Endodermal cell (in vitro differentiated cells): ENCODE results near the gene PCBD1. TPM values are rescaled to one million over a fixed set of nuclear protein-coding genes. Genes with fewer than 3 reads are reported as not detected.

ENCODE experiments used
- DNase-seq: peaks from one replicate; pipeline ENCODE4 v3.0.0-alpha.2; 2017
- H3K27ac ChIP-seq: 2 replicates; pipeline ENCODE4 v1.5.1; 2013; ENCODE audit warnings: mild to moderate bottlenecking, low read depth, low read length, moderate library complexity
- H3K27me3 ChIP-seq: 2 replicates; pipeline ENCODE4 v1.6.1; 2013; ENCODE audit warnings: mild to moderate bottlenecking, low read length, moderate library complexity; ENCODE audit not compliant: insufficient read depth, control insufficient read depth, poor library complexity, severe bottlenecking
- H3K36me3 ChIP-seq: 2 replicates; pipeline ENCODE4 v1.7.0; 2013; ENCODE audit warnings: mild to moderate bottlenecking, low read length, moderate library complexity; ENCODE audit not compliant: control insufficient read depth, insufficient read depth
- H3K4me1 ChIP-seq: one replicate; pipeline ENCODE4 v1.7.0; 2013; ENCODE audit warnings: low read length; ENCODE audit not compliant: control insufficient read depth, insufficient read depth
- H3K4me3 ChIP-seq: 2 replicates; pipeline ENCODE4 v1.5.1; 2013; ENCODE audit warnings: mild to moderate bottlenecking, low read length, moderate library complexity
- H3K9ac ChIP-seq: 2 replicates; pipeline ENCODE4 v1.6.1; 2013; ENCODE audit warnings: mild to moderate bottlenecking, low read length, moderate library complexity; ENCODE audit not compliant: poor library complexity, severe bottlenecking; ENCODE audit errors: extremely low read depth
- H3K9me3 ChIP-seq: 2 replicates; pipeline ENCODE4 v1.6.1; 2013; ENCODE audit warnings: mild to moderate bottlenecking, low read length, moderate library complexity; ENCODE audit not compliant: control insufficient read depth
- H3K27ac Mint-ChIP-seq: 2 replicates; pipeline ENCODE4 v1.8.0; 2020; ENCODE audit warnings: mixed read lengths
- H3K27me3 Mint-ChIP-seq: 2 replicates; pipeline ENCODE4 v1.8.0; 2021; ENCODE audit warnings: mild to moderate bottlenecking, mixed read lengths; ENCODE audit not compliant: insufficient read depth
- H3K36me3 Mint-ChIP-seq: 2 replicates; pipeline ENCODE4 v1.8.0; 2020; ENCODE audit warnings: low read depth, mixed read lengths
- H3K4me1 Mint-ChIP-seq: 2 replicates; pipeline ENCODE4 v1.8.0; 2020; ENCODE audit warnings: mixed read lengths
- H3K4me3 Mint-ChIP-seq: 2 replicates; pipeline ENCODE4 v1.8.0; 2020; ENCODE audit warnings: mild to moderate bottlenecking, moderate library complexity, mixed read lengths
- H3K9me3 Mint-ChIP-seq: 2 replicates; pipeline ENCODE4 v1.8.0; 2020; ENCODE audit warnings: mild to moderate bottlenecking, mixed read lengths
- WGBS, 2 experiments: methylation state at CpG; one replicate each; pipeline versions ENCODE4 v1.1.5 to v1.1.7; 2013; ENCODE audit warnings: missing lambda C conversion rate in 2 of 2, mixed read lengths in 1 of 2; ENCODE audit not compliant: insufficient coverage in 1 of 2, insufficient read length in 1 of 2; 5-methylcytosine and 5-hydroxymethylcytosine counted together
- total RNA-seq, 2 donors: library from RNA; stranded (reverse); fragmentation: NEBNext Ultra II Directional in 1 of 2; extraction: Animal tissue kit (Norgen Biotek cat#: 25700) in 1 of 2; gene quantifications; 2 replicates in 1 of 2; 3 replicates in 1 of 2; pipeline ENCODE4 v1.2.1, GENCODE V29; 2021
- TF ChIP-seq, protein P1 (sequence below): fragments of 200-600 bp; sonication (generic); conservative IDR thresholded peaks from 2 replicates; pipeline ENCODE4 v1.5.0; 2021; ENCODE audit warnings: antibody characterized with exemption, mild to moderate bottlenecking

Gene PCBD1
- total RNA-seq, 2 donors from 2014 or later: 168 to 183 TPM

DNA sequence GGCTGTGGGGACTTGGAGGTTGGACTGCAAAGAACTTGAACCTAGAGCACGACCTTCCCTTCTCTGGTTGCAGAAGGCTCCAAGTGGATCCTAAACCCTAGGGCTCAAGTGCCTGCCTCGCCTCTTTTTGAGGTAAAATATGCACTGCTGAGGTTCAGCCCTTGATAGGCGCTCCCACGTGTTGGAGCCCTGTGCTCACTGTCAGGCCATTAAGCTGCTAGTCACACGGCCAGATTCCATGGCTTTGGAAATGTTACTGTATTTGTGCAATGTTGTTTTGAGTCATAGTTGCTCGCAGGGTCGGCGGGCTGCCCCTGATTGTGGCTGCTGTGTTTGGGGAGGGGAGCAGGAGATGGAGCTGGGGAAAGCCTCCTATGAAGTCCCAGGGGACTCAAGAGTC lies 39.8 kb upstream of the PCBD1 start:
- Mint-ChIP-seq H3K9me3 (no peaks in the 10 kb centered on the region), H3K4me1 (peaks cover 21% of the 10 kb centered on the region), H3K27ac (no peak overlapping the region), H3K36me3 (no peaks in the 10 kb centered on the region), H3K27me3 (peaks cover 5% of the 10 kb centered on the region), H3K4me3 (no peak overlapping the region)
- no peak overlapping the region for H3K27ac ChIP-seq
- H3K9ac ChIP-seq: no peak overlapping the region
- H3K36me3 ChIP-seq: no peaks in the 10 kb centered on the region
- no peak overlapping the region for H3K4me3 ChIP-seq
- no peaks in the 10 kb centered on the region for H3K9me3 ChIP-seq
- TF ChIP-seq, protein P1, sequence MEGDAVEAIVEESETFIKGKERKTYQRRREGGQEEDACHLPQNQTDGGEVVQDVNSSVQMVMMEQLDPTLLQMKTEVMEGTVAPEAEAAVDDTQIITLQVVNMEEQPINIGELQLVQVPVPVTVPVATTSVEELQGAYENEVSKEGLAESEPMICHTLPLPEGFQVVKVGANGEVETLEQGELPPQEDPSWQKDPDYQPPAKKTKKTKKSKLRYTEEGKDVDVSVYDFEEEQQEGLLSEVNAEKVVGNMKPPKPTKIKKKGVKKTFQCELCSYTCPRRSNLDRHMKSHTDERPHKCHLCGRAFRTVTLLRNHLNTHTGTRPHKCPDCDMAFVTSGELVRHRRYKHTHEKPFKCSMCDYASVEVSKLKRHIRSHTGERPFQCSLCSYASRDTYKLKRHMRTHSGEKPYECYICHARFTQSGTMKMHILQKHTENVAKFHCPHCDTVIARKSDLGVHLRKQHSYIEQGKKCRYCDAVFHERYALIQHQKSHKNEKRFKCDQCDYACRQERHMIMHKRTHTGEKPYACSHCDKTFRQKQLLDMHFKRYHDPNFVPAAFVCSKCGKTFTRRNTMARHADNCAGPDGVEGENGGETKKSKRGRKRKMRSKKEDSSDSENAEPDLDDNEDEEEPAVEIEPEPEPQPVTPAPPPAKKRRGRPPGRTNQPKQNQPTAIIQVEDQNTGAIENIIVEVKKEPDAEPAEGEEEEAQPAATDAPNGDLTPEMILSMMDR: no peak
- peaks cover 11% of the 10 kb centered on the region for H3K4me1 ChIP-seq
- WGBS, 2 experiments: 85 to 87% methylated on average over 6 to 8 of the region's 8 CpGs
- DNase-seq: no peak
- H3K27me3 ChIP-seq: no peaks in the 10 kb centered on the region

DNA sequence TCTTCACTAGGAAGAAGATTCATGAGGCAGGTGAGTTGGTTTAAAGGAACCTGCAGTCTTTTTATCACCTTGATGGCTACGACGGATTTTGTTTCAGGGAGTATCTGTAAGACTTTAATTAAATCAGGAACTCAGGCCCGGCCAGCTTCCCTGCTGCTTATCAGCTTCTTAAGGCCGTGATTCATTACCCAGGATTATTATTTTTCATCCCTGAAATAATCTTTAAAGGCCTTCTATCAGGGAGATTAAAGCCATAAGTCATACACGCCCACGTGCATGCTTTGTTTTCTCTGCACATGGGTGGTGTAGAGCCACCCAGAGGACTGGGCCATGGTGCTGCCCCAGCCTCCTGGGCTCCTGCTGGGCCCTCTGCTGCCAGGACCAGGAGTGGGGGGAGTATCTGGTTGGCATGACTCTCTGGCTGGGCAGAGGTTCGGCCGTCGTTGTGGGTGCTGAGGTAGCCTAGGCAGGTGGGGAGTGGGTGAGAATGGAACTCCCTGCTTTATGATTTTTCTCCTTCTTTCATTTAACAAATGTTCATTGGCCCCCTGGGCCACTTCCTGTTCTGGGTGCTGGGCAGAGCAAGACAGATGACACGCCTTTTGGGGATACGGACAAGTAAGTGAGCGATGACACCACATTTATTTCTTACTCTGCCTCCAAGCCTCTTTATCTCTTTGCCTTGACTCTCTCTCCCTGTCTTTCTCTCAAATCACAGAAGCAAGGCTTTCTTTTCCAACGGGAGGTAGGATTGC lies 39.0 kb upstream of the PCBD1 start:
- H3K36me3 Mint-ChIP-seq: no peaks in the 10 kb centered on the region
- Histone ChIP-seq H3K4me3 (no peak overlapping the region), H3K36me3 (no peaks in the 10 kb centered on the region), H3K27me3 (no peaks in the 10 kb centered on the region), H3K9ac (no peak overlapping the region), H3K27ac (no peak overlapping the region), H3K9me3 (no peaks in the 10 kb centered on the region), H3K4me1 (peaks cover 11% of the 10 kb centered on the region)
- no peak overlapping the region for H3K27ac Mint-ChIP-seq
- TF ChIP-seq, protein P1: no peak
- DNase-seq: no peak
- H3K27me3 Mint-ChIP-seq: peaks cover 5% of the 10 kb centered on the region
- no peak overlapping the region for H3K4me3 Mint-ChIP-seq
- WGBS, 2 experiments: 74 to 80% methylated on average over 8 to 13 of the region's 13 CpGs
- H3K9me3 Mint-ChIP-seq: no peaks in the 10 kb centered on the region
- peaks cover 21% of the 10 kb centered on the region for H3K4me1 Mint-ChIP-seq

DNA sequence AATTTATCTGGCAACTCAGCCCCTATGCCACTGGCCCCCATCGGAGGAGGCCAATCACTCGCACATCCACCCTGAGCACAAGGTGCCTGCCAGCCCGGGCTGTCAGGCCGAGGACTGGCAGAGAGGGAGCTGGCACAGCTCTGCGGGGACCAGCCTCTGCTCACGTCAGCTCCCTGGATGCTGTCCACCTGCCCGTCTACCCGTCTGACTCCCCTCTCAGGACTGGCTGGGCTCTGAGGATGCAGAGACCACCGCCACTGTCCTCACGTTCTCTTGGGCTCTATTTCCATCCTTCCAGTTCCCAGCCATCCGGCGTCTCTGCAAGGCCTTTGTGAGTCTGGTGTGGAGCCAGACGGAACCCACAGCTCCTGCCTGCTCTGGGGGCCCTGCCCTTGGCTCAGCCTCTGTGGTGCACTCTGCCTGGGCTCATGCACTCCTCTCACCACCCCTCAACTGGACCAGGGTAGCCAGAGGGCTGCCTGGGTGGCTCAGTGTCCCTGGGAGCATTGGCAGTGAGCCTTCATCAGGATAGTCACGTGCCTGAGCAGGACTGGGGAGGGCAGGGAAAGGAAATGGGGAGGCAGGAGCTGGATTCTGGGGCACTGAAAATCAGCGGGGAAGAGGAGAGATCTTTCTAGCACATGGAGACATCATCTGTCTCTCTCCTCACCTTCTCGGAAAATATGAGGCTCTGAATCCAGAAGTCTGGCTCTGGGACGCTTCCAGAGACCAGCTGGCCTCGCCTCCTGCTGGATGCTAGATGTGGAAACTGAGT lies 38.0 kb upstream of the PCBD1 start:
- H3K27ac Mint-ChIP-seq: no peak overlapping the region
- peaks cover 21% of the 10 kb centered on the region for H3K4me1 Mint-ChIP-seq
- peaks cover 5% of the 10 kb centered on the region for H3K27me3 Mint-ChIP-seq
- H3K27me3 ChIP-seq: no peaks in the 10 kb centered on the region
- WGBS, 2 experiments: 86 to 92% methylated on average over 7 to 18 of the region's 18 CpGs
- no peak overlapping the region for H3K4me3 Mint-ChIP-seq
- no peaks in the 10 kb centered on the region for H3K36me3 ChIP-seq
- no peaks in the 10 kb centered on the region for H3K9me3 ChIP-seq
- DNase-seq: no peak
- peaks cover 11% of the 10 kb centered on the region for H3K4me1 ChIP-seq
- no peaks in the 10 kb centered on the region for H3K9me3 Mint-ChIP-seq
- H3K9ac ChIP-seq: no peak overlapping the region
- H3K36me3 Mint-ChIP-seq: no peaks in the 10 kb centered on the region
- TF ChIP-seq, protein P1: no peak
- no peak overlapping the region for H3K27ac ChIP-seq
- H3K4me3 ChIP-seq: no peak overlapping the region
